Suprapubic skin (tissue), 4 donors: ENCODE results near the gene SYNE2. TPM values are rescaled to one million over a fixed set of nuclear protein-coding genes. Genes with fewer than 3 reads are reported as not detected.

Experiments
- DNase-seq, 2 donors: peaks; one replicate each; pipeline ENCODE4 v3.0.0-alpha.2; 2019; ENCODE audit warnings: low spot score in 2 of 2
- H3K27ac ChIP-seq: fragments of 200-600 bp; sonication (generic); one replicate; pipeline ENCODE4 v1.5.1; 2019
- H3K27me3 ChIP-seq: fragments of 200-600 bp; sonication (generic); one replicate; pipeline ENCODE4 v1.5.1; 2019
- H3K36me3 ChIP-seq: fragments of 200-600 bp; sonication (generic); one replicate; pipeline ENCODE4 v1.5.1; 2019
- H3K4me1 ChIP-seq: fragments of 200-600 bp; sonication (generic); one replicate; pipeline ENCODE4 v1.5.1; 2019
- H3K4me3 ChIP-seq: fragments of 200-600 bp; sonication (generic); one replicate; pipeline ENCODE4 v1.5.1; 2019; ENCODE audit warnings: mild to moderate bottlenecking
- H3K9me3 ChIP-seq: fragments of 200-600 bp; sonication (generic); one replicate; pipeline ENCODE4 v1.5.1; 2019
- EP300 ChIP-seq: sonication (generic); formaldehyde crosslinking; IDR thresholded peaks from one replicate; pipeline ENCODE4 v1.6.1; 2017; ENCODE audit warnings: antibody characterized with exemption
- POLR2A ChIP-seq, 2 donors: fragments of 450-650 bp; IDR thresholded peaks; one replicate each; pipeline ENCODE4 v1.6.1; 2017; ENCODE audit warnings: antibody characterized with exemption in 2 of 2, mild to moderate bottlenecking in 2 of 2, moderate library complexity in 2 of 2
- POLR2AphosphoS5 ChIP-seq, 3 donors: sonication (generic); formaldehyde crosslinking; IDR thresholded peaks; one replicate each; pipeline ENCODE4 v1.6.1; 2017; ENCODE audit warnings: antibody characterized with exemption in 3 of 3
- WGBS: methylation state at CpG from one replicate; pipeline ENCODE4 v1.1.5; 2018; 5-methylcytosine and 5-hydroxymethylcytosine counted together
- total RNA-seq, 4 donors: library from RNA; depleted of rRNA; stranded (reverse); fragments of >200 nt; gene quantifications; one replicate each; pipeline ENCODE4 v1.1.0, GENCODE V29; 2016
- TF ChIP-seq, protein P1 (sequence below), 2 donors: fragments of 200-600 bp in 1 of 2; fragments of 450-650 bp in 1 of 2; sonication (generic) in 1 of 2; IDR thresholded peaks; one replicate each; pipeline ENCODE4 v1.5.1; 2016 to 2019; ENCODE audit warnings: antibody characterized with exemption in 2 of 2, mild to moderate bottlenecking in 1 of 2, moderate library complexity in 1 of 2

SYNE2 gene
- total RNA-seq, 4 donors from 2014 or later: 234 to 658 (median 244) TPM

- no peaks in the 10 kb centered on the region for H3K9me3 ChIP-seq
- DNase-seq: no peak
- no peak overlapping the region for H3K27ac ChIP-seq
- 83% methylated on average over 15 of the region's 15 CpGs for WGBS
- no peak overlapping the region for H3K4me3 ChIP-seq
- TF ChIP-seq EP300 (no peak), POLR2AphosphoS5 (IDR thresholded peaks at IDR 0.05) (no peak), POLR2A (IDR thresholded peaks at IDR 0.05) (no peak)
- TF ChIP-seq, protein P1, sequence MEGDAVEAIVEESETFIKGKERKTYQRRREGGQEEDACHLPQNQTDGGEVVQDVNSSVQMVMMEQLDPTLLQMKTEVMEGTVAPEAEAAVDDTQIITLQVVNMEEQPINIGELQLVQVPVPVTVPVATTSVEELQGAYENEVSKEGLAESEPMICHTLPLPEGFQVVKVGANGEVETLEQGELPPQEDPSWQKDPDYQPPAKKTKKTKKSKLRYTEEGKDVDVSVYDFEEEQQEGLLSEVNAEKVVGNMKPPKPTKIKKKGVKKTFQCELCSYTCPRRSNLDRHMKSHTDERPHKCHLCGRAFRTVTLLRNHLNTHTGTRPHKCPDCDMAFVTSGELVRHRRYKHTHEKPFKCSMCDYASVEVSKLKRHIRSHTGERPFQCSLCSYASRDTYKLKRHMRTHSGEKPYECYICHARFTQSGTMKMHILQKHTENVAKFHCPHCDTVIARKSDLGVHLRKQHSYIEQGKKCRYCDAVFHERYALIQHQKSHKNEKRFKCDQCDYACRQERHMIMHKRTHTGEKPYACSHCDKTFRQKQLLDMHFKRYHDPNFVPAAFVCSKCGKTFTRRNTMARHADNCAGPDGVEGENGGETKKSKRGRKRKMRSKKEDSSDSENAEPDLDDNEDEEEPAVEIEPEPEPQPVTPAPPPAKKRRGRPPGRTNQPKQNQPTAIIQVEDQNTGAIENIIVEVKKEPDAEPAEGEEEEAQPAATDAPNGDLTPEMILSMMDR (IDR thresholded peaks at IDR 0.05): no peak
- H3K4me1 ChIP-seq: no peaks in the 10 kb centered on the region
- H3K36me3 ChIP-seq: peaks cover 93% of the 10 kb centered on the region
- no peaks in the 10 kb centered on the region for H3K27me3 ChIP-seq
These were observed 365.8 kb downstream of the SYNE2 start for GRCh38 chr14:64218344-64219240.

- Histone ChIP-seq H3K4me3 (no peak overlapping the region), H3K27ac (no peak overlapping the region), H3K36me3 (peaks cover 93% of the 10 kb centered on the region), H3K4me1 (no peaks in the 10 kb centered on the region), H3K27me3 (no peaks in the 10 kb centered on the region), H3K9me3 (no peaks in the 10 kb centered on the region)
- no peak for TF ChIP-seq POLR2A (IDR thresholded peaks at IDR 0.05)
- 92% methylated on average over 4 of the region's 4 CpGs for WGBS
- no peak for DNase-seq
These were observed 367.3 kb downstream of the SYNE2 start for GRCh38 chr14:64220056-64220455.

- 83% methylated on average over 14 of the region's 14 CpGs for WGBS
- H3K36me3 ChIP-seq: peaks cover 93% of the 10 kb centered on the region
These were observed 367.7 kb downstream of the SYNE2 start for GRCh38 chr14:64220466-64220865.

GRCh38 chr14:64221391-64222003 is 368.7 kb downstream of the SYNE2 start:
- WGBS: 84% methylated on average over 6 of the region's 14 CpGs
- Histone ChIP-seq H3K27me3 (no peaks in the 10 kb centered on the region), H3K4me3 (no peak overlapping the region), H3K36me3 (peaks cover 91% of the 10 kb centered on the region), H3K9me3 (no peaks in the 10 kb centered on the region), H3K4me1 (no peaks in the 10 kb centered on the region), H3K27ac (no peak overlapping the region)
- no peak for DNase-seq
- no peak for TF ChIP-seq POLR2A (IDR thresholded peaks at IDR 0.05)
- TF ChIP-seq POLR2AphosphoS5 (IDR thresholded peaks at IDR 0.05): no peak
- no peak for TF ChIP-seq EP300
- TF ChIP-seq, protein P1 (IDR thresholded peaks at IDR 0.05): no peak

More at GRCh38 chr14:64220466-64220865, 367.7 kb downstream of the SYNE2 start:
- Histone ChIP-seq H3K9me3 (no peaks in the 10 kb centered on the region), H3K27ac (no peak overlapping the region), H3K27me3 (no peaks in the 10 kb centered on the region), H3K4me1 (no peaks in the 10 kb centered on the region), H3K4me3 (no peak overlapping the region)
- no peak for DNase-seq
- TF ChIP-seq POLR2A (IDR thresholded peaks at IDR 0.05): no peak
- no peak for TF ChIP-seq POLR2AphosphoS5 (IDR thresholded peaks at IDR 0.05)
- no peak for TF ChIP-seq EP300
- TF ChIP-seq, protein P1 (IDR thresholded peaks at IDR 0.05): no peak

GRCh38 chr14:64225151-64225757 is 372.4 kb downstream of the SYNE2 start:
- Histone ChIP-seq H3K36me3 (peaks cover 86% of the 10 kb centered on the region), H3K27me3 (no peaks in the 10 kb centered on the region), H3K9me3 (no peaks in the 10 kb centered on the region), H3K27ac (no peak overlapping the region), H3K4me3 (no peak overlapping the region), H3K4me1 (no peaks in the 10 kb centered on the region)
- no peak for DNase-seq
- 64% methylated on average over 4 of the region's 10 CpGs for WGBS
- TF ChIP-seq EP300 (no peak), POLR2AphosphoS5 (IDR thresholded peaks at IDR 0.05) (no peak), POLR2A (IDR thresholded peaks at IDR 0.05) (no peak)
- TF ChIP-seq, protein P1 (IDR thresholded peaks at IDR 0.05): no peak
